Measurements from ENCODE around the gene OPN3.

OPN3 gene

GRCh38 chr1:241646201-241646600 is 6.0 kb upstream of the OPN3 start:
- no peak for DNase-seq (ENCODE audit: low read depth in 1 of 2, low spot score in 1 of 2)

- DNase-seq (ENCODE audit: low read depth in 1 of 2, low spot score in 1 of 2): no peak
Observed at GRCh38 chr1:241645199-241645598, 5.0 kb upstream of the OPN3 start.

- no peak for DNase-seq (ENCODE audit: low read depth in 1 of 2, low spot score in 1 of 2)
Observed at GRCh38 chr1:241644259-241644658, 4.1 kb upstream of the OPN3 start.

- DNase-seq (ENCODE audit: low read depth in 1 of 2, low spot score in 1 of 2): no peak
Observed at GRCh38 chr1:241642593-241642944, 2.4 kb upstream of the OPN3 start.

- DNase-seq (ENCODE audit: low read depth in 1 of 2, low spot score in 1 of 2): no peak
Observed at GRCh38 chr1:241641773-241642592, 1.8 kb upstream of the OPN3 start.

- DNase-seq (ENCODE audit: low read depth in 1 of 2, low spot score in 1 of 2): no peak
Observed at GRCh38 chr1:241640867-241641622, 876 bp upstream of the OPN3 start.

GRCh38 chr1:241639623-241640148 is 483 bp downstream of the OPN3 start:
- DNase-seq (ENCODE audit: low read depth in 1 of 2, low spot score in 1 of 2): peak in 1 of 2 donors; percentile 13

GRCh38 chr1:241638909-241639622 is 1.1 kb downstream of the OPN3 start:
- no peak for DNase-seq (ENCODE audit: low read depth in 1 of 2, low spot score in 1 of 2)

- no peak for DNase-seq (ENCODE audit: low read depth in 1 of 2, low spot score in 1 of 2)
Observed at GRCh38 chr1:241638099-241638682, 2.0 kb downstream of the OPN3 start.

GRCh38 chr1:241637604-241638003 is 2.6 kb downstream of the OPN3 start:
- no peak for DNase-seq (ENCODE audit: low read depth in 1 of 2, low spot score in 1 of 2)

GRCh38 chr1:241637046-241637590 is 3.1 kb downstream of the OPN3 start:
- no peak for DNase-seq (ENCODE audit: low read depth in 1 of 2, low spot score in 1 of 2)

GRCh38 chr1:241636291-241636690 is 3.9 kb downstream of the OPN3 start:
- DNase-seq (ENCODE audit: low read depth in 1 of 2, low spot score in 1 of 2): no peak

- DNase-seq (ENCODE audit: low read depth in 1 of 2, low spot score in 1 of 2): no peak
Observed at GRCh38 chr1:241635556-241636152, 4.5 kb downstream of the OPN3 start.

- DNase-seq (ENCODE audit: low read depth in 1 of 2, low spot score in 1 of 2): no peak
Observed at GRCh38 chr1:241632987-241633386, 7.2 kb downstream of the OPN3 start.

GRCh38 chr1:241631674-241632073 is 8.5 kb downstream of the OPN3 start:
- DNase-seq (ENCODE audit: low read depth in 1 of 2, low spot score in 1 of 2): no peak

- no peak for DNase-seq (ENCODE audit: low read depth in 1 of 2, low spot score in 1 of 2)
Observed at GRCh38 chr1:241630899-241631298, 9.3 kb downstream of the OPN3 start.

GRCh38 chr1:241630476-241630875 is 9.7 kb downstream of the OPN3 start:
- DNase-seq (ENCODE audit: low read depth in 1 of 2, low spot score in 1 of 2): no peak

- no peak for DNase-seq (ENCODE audit: low read depth in 1 of 2, low spot score in 1 of 2)
Observed at GRCh38 chr1:241630005-241630404, 10.2 kb downstream of the OPN3 start.

- DNase-seq (ENCODE audit: low read depth in 1 of 2, low spot score in 1 of 2): no peak
Observed at GRCh38 chr1:241627453-241628259, 12.5 kb downstream of the OPN3 start.

- DNase-seq (ENCODE audit: low read depth in 1 of 2, low spot score in 1 of 2): no peak
Observed at GRCh38 chr1:241624935-241625334, 15.2 kb downstream of the OPN3 start.

All from activated T-helper 1 cell treated with anti-CD3 and anti-CD28 coated beads, Interleukin-2, amount 50 U/mL, for 16 hours (primary cell).